GM11168 (cell line): ENCODE results near the gene MARK2.

ENCODE experiments used
- in situ Hi-C: fragments of 300-500 bp; cut with MboI; formaldehyde crosslinking; loops from one replicate; pipeline ENCODE4 v1.12.0; 2022; ENCODE audit warnings: low sequenced_read_pairs; ENCODE audit not compliant: unreplicated experiment

The MARK2 gene

GRCh38 chr11:63918507-63919191, 79.7 kb downstream of the MARK2 start:
- in situ Hi-C loops: no loop called here

- in situ Hi-C loops: no loop called here
Observed at GRCh38 chr11:63919267-63920125, 80.6 kb downstream of the MARK2 start.

GRCh38 chr11:63920126-63920938, 81.4 kb downstream of the MARK2 start:
- in situ Hi-C loops: no loop called here

GRCh38 chr11:63920939-63921417, 82.1 kb downstream of the MARK2 start:
- in situ Hi-C loops: no loop called here

GRCh38 chr11:63922673-63923192, 83.8 kb downstream of the MARK2 start:
- in situ Hi-C loops: no loop called here

- in situ Hi-C loops: no loop called here
Observed at GRCh38 chr11:63923319-63923718, 84.4 kb downstream of the MARK2 start.

- in situ Hi-C loops: loop anchor here (5.0 kb wide), 1 partner anchor 92 kb away; the partner anchor contains the start of gene MARK2
Observed at GRCh38 chr11:63929616-63930015, 90.7 kb downstream of the MARK2 start.

- in situ Hi-C loops: no loop called here
Observed at GRCh38 chr11:63931045-63931444, 92.1 kb downstream of the MARK2 start.

- in situ Hi-C loops: no loop called here
Observed at GRCh38 chr11:63931876-63932275, 93.0 kb downstream of the MARK2 start.

GRCh38 chr11:63933459-63933858, 94.5 kb downstream of the MARK2 start:
- in situ Hi-C loops: no loop called here

- in situ Hi-C loops: no loop called here
Observed at GRCh38 chr11:63937713-63938478, 99.0 kb downstream of the MARK2 start.

GRCh38 chr11:63938479-63939396, 99.8 kb downstream of the MARK2 start, which contains the start of gene NAA40:
TSS of gene NAA40 (plus strand) at chr11:63939002. CDS start at chr11:63939097, 95 bp downstream.
- in situ Hi-C loops: no loop called here

- in situ Hi-C loops: no loop called here
Observed at GRCh38 chr11:63939397-63939891, 100.5 kb downstream of the MARK2 start.

GRCh38 chr11:63940786-63941185, 101.9 kb downstream of the MARK2 start:
- in situ Hi-C loops: no loop called here

GRCh38 chr11:63941901-63942300, 103.0 kb downstream of the MARK2 start:
- in situ Hi-C loops: no loop called here

- in situ Hi-C loops: no loop called here
Observed at GRCh38 chr11:63942803-63943202, 103.9 kb downstream of the MARK2 start.

GRCh38 chr11:63944987-63945386, 106.1 kb downstream of the MARK2 start:
- in situ Hi-C loops: no loop called here

- in situ Hi-C loops: no loop called here
Observed at GRCh38 chr11:63945477-63946163, 106.7 kb downstream of the MARK2 start.
